ENCODE measurements around the gene TLE2.
"Not testable (repeated sequence)": the region's sequence is repeated elsewhere in the genome, so short reads cannot be mapped to it uniquely, and the experiment has no call there.

DNA sequence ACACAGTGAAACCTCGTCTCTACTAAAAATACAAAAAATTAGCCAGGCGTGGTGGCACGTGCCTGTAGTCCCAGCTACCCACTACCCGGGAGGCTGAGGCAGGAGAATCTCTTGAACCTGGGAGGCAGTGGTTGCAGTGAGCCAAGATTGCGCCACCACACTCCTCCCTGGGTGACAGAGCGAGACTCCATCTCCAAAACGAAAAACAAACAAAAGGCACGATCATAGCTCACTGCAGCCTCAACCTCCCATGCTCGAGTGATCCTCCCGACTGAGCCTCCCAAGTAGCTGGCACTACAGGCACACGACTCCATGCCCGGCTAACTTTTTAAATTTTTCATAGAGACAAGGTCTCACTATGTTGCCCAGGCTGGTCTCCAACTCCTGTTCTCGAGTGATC lies 17.0 kb downstream of the TLE2 start:
- TF ChIP-seq, protein P1, sequence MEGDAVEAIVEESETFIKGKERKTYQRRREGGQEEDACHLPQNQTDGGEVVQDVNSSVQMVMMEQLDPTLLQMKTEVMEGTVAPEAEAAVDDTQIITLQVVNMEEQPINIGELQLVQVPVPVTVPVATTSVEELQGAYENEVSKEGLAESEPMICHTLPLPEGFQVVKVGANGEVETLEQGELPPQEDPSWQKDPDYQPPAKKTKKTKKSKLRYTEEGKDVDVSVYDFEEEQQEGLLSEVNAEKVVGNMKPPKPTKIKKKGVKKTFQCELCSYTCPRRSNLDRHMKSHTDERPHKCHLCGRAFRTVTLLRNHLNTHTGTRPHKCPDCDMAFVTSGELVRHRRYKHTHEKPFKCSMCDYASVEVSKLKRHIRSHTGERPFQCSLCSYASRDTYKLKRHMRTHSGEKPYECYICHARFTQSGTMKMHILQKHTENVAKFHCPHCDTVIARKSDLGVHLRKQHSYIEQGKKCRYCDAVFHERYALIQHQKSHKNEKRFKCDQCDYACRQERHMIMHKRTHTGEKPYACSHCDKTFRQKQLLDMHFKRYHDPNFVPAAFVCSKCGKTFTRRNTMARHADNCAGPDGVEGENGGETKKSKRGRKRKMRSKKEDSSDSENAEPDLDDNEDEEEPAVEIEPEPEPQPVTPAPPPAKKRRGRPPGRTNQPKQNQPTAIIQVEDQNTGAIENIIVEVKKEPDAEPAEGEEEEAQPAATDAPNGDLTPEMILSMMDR (conservative IDR thresholded peaks at IDR 0.05): not testable (repeated sequence)
- TF ChIP-seq EZH2 (IDR thresholded peaks at IDR 0.05; ENCODE audit: low read depth): not testable (repeated sequence)

Data from PC-9 (cell line).